M059J (cell line): ENCODE results near the gene PRAMEF1. TPM values are rescaled to one million over a fixed set of nuclear protein-coding genes. Genes with fewer than 3 reads are reported as not detected.
A peak's percentile ranks its signal among the peaks of the same experiment; 100 is the strongest.
"Not testable (repeated sequence)": the region's sequence is repeated elsewhere in the genome, so short reads cannot be mapped to it uniquely, and the experiment has no call there.

Experiments
- DNase-seq: peaks from one replicate; pipeline ENCODE4 v3.0.0-alpha.2; 2012; ENCODE audit warnings: low read depth
- total RNA-seq: library from RNA; depleted of rRNA; stranded (reverse); fragments of >200 nt; shearing (Covaris generic); gene quantifications from 2 replicates; pipeline ENCODE4 v1.2.3, GENCODE V29; 2014; rRNA removed

Gene PRAMEF1, protein sequence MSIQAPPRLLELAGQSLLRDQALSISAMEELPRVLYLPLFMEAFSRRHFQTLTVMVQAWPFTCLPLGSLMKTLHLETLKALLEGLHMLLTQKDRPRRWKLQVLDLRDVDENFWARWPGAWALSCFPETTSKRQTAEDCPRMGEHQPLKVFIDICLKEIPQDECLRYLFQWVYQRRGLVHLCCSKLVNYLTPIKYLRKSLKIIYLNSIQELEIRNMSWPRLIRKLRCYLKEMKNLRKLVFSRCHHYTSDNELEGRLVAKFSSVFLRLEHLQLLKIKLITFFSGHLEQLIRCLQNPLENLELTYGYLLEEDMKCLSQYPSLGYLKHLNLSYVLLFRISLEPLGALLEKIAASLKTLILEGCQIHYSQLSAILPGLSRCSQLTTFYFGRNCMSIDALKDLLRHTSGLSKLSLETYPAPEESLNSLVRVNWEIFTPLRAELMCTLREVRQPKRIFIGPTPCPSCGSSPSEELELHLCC
- total RNA-seq: not detected in 2 replicates

DNA sequence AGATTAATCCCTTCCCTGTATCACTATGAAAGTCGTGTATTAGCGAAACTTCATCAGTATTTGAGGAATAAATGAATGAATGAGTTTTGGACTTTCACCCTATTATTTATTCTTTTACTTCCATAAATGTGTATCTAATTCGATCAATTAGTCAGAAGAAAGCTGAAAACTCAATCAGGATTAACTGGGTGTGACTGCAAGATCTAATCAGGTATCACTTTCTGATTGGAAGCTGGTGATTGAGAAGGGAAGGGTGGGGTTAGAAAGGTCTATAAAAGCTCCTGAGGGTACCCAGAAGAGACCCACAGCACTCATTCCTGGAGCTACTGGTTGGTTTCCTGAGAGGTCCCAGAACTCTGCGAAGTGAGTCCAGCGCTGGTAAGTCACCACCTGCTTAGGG is at the start of gene PRAMEF1:
PRAMEF1 (plus strand) TSS at position 301 of the 400 bp plus-strand sequence. CDS start 1,831 bp downstream, outside the sequence.
- not testable (repeated sequence) for DNase-seq

DNA sequence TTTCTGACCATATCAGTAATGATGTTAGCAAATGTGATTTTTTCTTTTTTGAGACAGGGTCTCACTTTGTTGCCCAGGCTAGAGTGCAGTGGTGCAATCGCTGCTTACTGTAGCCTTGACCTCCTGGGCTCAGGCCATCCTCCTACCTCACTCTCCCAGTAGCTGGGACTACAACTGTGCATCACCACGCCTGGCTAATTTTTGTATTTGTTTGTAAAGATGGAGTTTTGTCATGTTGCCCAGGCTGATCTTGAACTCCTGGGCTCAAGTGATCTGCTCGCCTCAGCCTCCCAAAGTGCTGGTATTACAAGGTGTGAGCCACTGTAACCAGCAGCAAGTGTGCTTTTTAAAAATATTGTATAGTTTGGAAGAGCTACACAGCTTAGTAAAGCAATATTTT is 49.3 kb upstream of the PRAMEF1 start:
- DNase-seq: no peak

DNA sequence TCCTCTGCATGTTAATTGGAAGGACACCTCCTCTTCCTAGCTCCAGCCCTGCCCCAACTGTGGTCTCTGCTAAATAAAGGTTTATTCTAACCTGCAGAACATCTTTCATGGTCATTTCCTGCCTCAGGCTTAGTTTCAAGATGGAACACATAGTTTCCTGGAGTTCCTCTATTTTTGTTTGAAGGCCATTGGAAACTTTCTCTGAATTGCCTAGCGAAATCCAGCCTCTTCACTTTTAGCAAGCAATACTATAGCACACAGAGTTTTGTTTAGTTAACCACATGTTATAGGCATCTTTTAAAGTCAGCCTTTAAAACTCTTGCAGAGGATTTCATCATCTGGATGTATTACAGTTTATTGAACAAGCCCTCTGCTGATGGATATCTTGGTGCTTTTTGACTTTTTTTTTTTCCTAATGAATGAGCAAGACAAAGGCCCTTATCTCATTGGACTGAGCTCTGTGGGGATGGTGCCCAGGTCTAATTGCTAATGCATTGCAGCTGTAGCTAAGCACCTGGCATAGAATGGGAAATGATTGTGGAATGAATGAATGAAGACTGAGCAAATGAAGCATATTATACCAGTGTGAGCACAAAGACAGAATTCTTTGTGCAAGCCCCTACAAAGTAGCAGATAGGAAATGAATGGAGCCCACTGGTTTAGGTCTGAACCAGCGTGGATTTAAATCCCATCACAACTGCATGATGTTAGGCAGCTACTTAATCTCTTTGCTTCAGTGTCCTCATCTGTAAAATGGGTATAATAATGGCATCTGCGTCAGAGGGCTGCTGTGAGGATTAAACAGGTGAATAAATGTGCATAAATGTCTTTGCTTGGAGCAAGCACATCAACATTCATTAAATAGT is 45.8 kb upstream of the PRAMEF1 start:
- DNase-seq: no peak

DNA sequence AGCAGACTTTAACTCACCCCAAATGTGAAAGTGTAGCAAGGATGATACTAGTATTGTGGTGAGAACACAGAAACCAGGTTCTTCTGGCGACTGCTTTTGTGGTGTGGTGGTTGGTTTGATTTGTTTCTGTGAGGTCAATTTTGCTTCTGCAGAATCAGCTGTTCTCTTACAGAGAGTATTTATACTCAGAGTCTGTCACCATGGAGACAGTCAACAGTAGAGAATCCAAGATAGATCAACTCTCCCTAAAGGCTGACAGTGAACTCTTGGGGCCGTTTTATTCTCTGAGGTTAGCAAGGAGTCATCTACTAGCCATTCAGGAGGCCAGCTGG is 45.2 kb upstream of the PRAMEF1 start, which contains the start of gene CFAP107:
CFAP107 (plus strand) TSS at position 209 of the 332 bp plus-strand sequence. CDS start 231 bp downstream, outside the sequence.
- peak; percentile 34 for DNase-seq

GRCh38 chr1:12748778-12749355 is 42.3 kb upstream of the PRAMEF1 start:
- no peak for DNase-seq

- no peak for DNase-seq
Observed at GRCh38 chr1:12754738-12755137, 36.5 kb upstream of the PRAMEF1 start.

DNA sequence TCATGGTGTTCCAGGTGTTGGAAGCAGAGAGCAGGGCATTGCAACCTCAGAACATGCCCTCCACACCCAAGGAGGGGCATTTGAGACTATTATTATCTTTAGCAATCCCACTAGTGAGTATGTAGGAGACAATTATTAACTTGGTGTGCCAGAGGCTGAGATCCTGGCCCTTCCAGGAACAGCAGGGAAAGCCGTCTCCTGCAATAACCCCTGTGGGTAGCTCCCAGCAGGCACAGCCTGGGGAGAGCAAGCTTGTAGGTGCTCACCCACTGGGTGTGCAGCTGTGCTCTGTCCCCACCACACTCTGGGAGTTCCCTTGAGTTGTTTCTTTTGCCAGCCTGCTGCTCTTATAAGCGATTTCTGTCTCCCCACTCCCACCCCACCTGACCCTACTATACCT is 34.9 kb upstream of the PRAMEF1 start:
- no peak for DNase-seq

DNA sequence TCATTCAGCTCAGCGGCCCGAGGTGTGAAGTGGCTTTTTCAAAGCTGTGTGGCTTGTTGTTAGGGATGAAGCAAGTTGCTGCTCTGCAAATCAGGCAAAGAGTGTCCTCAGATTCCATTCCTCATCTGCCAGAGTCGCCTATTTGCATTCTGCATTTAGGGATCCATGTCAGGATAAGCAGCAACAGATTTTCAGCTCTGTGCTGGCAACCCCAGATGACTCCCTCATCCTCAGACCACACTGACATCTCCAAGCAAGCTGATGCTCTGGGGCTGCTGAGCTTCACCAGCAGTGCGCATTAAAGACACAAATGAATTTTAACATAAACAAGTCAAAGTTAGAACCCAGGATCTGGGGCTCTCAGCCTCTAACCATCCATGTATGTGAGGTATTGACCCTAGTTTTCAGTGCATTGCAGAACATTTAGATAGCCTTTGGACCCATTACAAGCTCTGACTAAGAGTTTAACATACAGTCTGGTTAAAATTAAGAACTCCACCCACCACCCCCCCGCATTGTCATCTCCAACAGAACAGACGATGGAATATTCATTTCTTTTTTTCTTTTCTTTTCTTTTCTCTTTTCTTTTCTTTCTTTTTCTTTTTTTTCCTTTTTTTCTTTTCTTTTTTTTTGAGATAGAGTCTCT is 34.3 kb upstream of the PRAMEF1 start:
- no peak for DNase-seq

GRCh38 chr1:12757836-12758235 is 33.4 kb upstream of the PRAMEF1 start:
- DNase-seq: no peak

DNA sequence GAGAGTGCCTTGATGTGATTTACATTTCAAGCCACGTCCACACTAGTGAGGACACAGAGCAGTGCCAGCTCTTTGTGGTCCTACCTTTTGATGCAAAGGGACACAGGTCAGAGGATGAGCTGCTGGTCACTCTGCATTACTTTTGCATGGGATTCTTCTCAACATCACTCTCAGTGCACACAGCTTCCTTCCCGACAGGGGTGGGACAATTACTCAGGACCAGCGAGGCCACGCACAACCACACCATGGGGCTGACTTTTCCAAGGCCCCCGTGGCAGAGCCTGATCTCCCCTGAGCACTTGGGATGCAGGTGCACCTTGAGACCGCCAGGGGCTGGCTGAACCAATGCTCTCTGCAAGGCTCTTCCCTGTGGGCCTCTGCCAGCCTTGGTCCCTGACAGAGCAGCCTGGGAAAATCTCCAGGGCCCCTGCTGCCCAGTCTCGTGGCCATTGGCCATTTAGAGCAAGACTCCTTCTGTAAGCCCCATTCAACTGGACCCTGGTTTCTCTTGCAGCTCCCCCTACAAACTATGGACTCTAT is 30.9 kb upstream of the PRAMEF1 start:
- peak; percentile 5 for DNase-seq

DNA sequence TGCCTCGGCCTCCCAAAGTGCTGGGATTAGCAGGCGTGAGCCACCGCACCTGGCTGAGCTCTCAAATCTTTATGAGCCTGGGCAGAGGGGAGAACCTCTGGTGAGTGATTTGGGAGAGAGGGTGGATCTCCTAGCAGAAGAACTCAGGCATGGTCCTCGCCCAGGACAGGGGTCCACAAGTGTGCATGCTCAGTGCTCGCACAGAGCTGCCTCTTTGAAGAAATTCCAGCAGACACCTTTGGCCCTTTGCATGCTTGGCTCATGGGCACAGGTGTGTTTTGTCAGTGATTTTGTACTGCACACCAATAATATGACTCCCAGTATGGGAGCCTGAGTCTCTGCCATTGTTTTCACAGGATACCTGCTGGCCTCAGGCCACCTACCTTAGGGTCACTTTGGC is 29.4 kb upstream of the PRAMEF1 start:
- DNase-seq: no peak

DNA sequence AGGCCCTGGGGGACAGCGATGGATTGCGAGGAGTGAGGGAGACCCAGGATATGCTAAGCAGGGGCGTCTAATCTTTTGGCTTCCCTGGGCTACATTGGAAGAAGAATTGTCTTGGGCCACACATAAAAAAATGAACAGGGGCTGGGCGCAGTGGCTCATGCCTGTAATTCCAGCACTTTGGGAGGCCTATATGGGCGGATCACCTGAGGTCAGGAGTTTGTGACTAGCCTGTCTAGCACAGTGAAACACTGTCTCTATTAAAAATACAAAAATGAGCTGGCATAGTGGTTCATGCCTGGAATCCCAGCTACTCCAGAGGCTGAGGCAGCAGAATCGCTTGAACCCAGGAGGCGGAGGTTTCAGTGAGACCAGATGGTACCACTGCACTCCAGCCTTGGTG is 28.4 kb upstream of the PRAMEF1 start:
- DNase-seq: no peak

GRCh38 chr1:12763479-12763878 is 27.7 kb upstream of the PRAMEF1 start:
- DNase-seq: no peak

- DNase-seq: no peak
Observed at GRCh38 chr1:12764016-12764415, 27.2 kb upstream of the PRAMEF1 start.

GRCh38 chr1:12769031-12769430 is 22.2 kb upstream of the PRAMEF1 start:
- no peak for DNase-seq

DNA sequence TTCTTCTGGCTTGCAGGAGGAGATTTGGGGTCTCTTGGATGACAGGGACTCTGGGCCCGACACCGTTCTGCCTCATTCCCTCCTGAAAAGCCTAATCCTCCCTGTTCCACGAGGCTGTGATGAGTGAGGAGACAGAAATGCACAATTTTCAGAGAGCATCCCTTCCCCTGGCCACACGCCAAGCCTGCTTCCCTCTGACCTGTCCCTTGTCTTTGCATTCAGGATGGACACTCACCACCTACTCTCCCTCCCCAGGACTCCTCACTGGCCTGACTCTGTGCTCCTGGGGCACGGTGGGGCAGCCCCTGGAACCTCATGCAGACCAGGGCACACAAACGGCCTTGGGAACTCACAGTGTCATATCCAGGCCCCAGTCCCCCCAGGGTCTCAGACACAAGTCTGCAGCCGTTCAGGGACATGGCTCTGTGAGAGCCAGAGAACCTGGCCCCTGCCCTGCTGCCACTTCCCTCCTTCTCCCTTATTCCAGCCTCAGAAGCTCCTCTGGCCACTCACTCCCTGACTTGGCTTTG is 21.2 kb upstream of the PRAMEF1 start:
- DNase-seq: no peak

DNA sequence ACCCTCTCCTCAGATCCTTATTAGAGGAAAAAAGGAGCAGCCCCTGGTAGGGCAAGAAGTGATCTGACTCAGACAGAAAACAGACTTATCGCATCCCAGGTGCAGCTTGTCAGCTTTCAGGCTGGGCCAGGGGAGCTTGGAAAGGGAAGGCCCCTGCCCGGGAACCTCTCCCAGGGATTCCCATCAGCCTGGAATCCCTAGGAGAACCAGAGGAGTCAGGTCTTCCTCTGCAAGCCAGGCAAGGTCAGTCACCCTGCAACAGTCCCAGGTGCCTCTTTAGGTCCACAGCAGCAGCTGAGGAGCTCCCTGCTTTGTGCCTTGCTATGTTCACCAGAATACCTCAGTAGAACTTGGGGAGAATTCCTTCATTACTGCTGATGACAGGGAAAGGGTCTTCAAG is 20.6 kb upstream of the PRAMEF1 start:
- DNase-seq: no peak

- no peak for DNase-seq
Observed at GRCh38 chr1:12771186-12771585, 20.0 kb upstream of the PRAMEF1 start.

DNA sequence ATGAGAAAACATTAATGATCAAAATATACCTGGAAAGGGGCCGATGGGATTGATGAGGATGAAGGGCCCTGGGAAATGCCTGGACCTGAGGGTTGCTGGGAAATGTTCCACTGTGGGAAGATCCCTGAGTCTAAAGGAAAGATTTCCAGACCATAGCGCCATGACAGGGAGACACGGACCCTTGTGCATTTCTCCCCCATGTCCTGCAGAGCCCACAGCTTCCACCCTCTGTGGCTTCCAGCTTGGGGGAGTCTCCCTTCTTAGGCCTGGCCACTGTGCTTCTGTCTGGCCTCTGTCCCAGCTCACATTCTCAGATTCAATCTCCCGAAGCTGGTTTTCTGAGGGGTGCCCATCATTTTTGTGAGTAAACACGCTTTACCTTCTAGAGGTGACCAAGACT is 18.7 kb upstream of the PRAMEF1 start:
- DNase-seq: no peak

GRCh38 chr1:12773438-12773837 is 17.8 kb upstream of the PRAMEF1 start, which contains the start of gene PRAMEF12:
Gene PRAMEF12, plus strand, starts transcription at chr1:12773738. Its CDS starts 1,130 bp downstream, at chr1:12774868.
- DNase-seq: no peak

GRCh38 chr1:12774801-12775345 is 16.3 kb upstream of the PRAMEF1 start:
- no peak for DNase-seq
